Liver (tissue), 9 donors: ENCODE data around the gene WWOX. TPM values are rescaled to one million over a fixed set of nuclear protein-coding genes. Genes with fewer than 3 reads are reported as not detected.

Source experiments
- DNase-seq: peaks from one replicate; pipeline ENCODE4 v3.0.0-alpha.2; 2017; ENCODE audit warnings: low spot score
- H3K27ac ChIP-seq, 2 donors: one replicate each; pipeline ENCODE4 v1.7.0; 2013; ENCODE audit warnings: inconsistent platforms in 2 of 2, low read length in 2 of 2, control low read depth in 1 of 2, low read depth in 1 of 2, mild to moderate bottlenecking in 1 of 2
- H3K27me3 ChIP-seq, 4 donors: one replicate each; pipeline versions ENCODE4 v1.6.1 to v1.7.0; 2013; ENCODE audit warnings: low read length in 3 of 4, inconsistent platforms in 1 of 4, mild to moderate bottlenecking in 1 of 4, moderate library complexity in 1 of 4; ENCODE audit not compliant: control insufficient read depth in 4 of 4, insufficient read depth in 4 of 4
- H3K36me3 ChIP-seq, 4 donors: one replicate each; pipeline versions ENCODE4 v1.6.1 to v1.7.0; 2013; ENCODE audit warnings: low read length in 3 of 4, mild to moderate bottlenecking in 3 of 4, low read depth in 1 of 4, moderate library complexity in 1 of 4; ENCODE audit not compliant: control insufficient read depth in 4 of 4, insufficient read depth in 3 of 4
- H3K4me1 ChIP-seq, 4 donors: one replicate each; pipeline versions ENCODE4 v1.6.1 to v1.7.0; 2013; ENCODE audit warnings: low read length in 3 of 4, mild to moderate bottlenecking in 3 of 4, moderate library complexity in 1 of 4; ENCODE audit not compliant: control insufficient read depth in 4 of 4, insufficient read depth in 4 of 4
- H3K4me3 ChIP-seq, 3 donors: one replicate each; pipeline versions ENCODE4 v1.6.1 to v1.7.0; 2013; ENCODE audit warnings: low read length in 3 of 3, control low read depth in 1 of 3, low read depth in 1 of 3, mild to moderate bottlenecking in 1 of 3
- H3K9ac ChIP-seq, 2 donors: one replicate each; pipeline ENCODE4 v1.7.0; 2013; ENCODE audit warnings: low read length in 2 of 2, mild to moderate bottlenecking in 2 of 2, moderate library complexity in 2 of 2, control low read depth in 1 of 2, low read depth in 1 of 2
- H3K9me3 ChIP-seq, 4 donors: one replicate each; pipeline versions ENCODE4 v1.6.1 to v1.7.0; 2013; ENCODE audit warnings: low read length in 3 of 4; ENCODE audit not compliant: control insufficient read depth in 4 of 4
- ATF3 ChIP-seq: IDR thresholded peaks from 2 replicates; pipeline ENCODE4 v1.6.1; 2016; ENCODE audit warnings: antibody characterized with exemption
- CTCF ChIP-seq: fragments of 150-350 bp; IDR thresholded peaks from 2 replicates; pipeline ENCODE4 v1.5.1; 2017; ENCODE audit warnings: improper control_type of control experiment, low read depth, low read length; ENCODE audit not compliant: missing input control
- EGR1 ChIP-seq, 2 donors: IDR thresholded peaks; 2 replicates each; pipeline ENCODE4 v1.6.1; 2016 to 2018; ENCODE audit warnings: antibody characterized with exemption in 2 of 2, low read depth in 2 of 2
- FOXA2 ChIP-seq: IDR thresholded peaks from 2 replicates; pipeline ENCODE4 v1.6.1; 2016; ENCODE audit warnings: antibody characterized with exemption
- GABPA ChIP-seq, 2 donors: IDR thresholded peaks in 1 of 2; conservative IDR thresholded peaks in 1 of 2; 2 replicates each; pipeline ENCODE4 v1.6.1; 2016; ENCODE audit warnings: antibody characterized with exemption in 2 of 2, mild to moderate bottlenecking in 1 of 2, moderate library complexity in 1 of 2
- HNF4A ChIP-seq, 2 donors: conservative IDR thresholded peaks; 2 replicates each; pipeline ENCODE4 v1.6.1; 2016; ENCODE audit warnings: antibody characterized with exemption in 2 of 2, mild to moderate bottlenecking in 2 of 2
- HNF4G ChIP-seq: IDR thresholded peaks from 2 replicates; pipeline ENCODE4 v1.6.1; 2016; ENCODE audit warnings: antibody characterized with exemption
- JUND ChIP-seq, 2 donors: IDR thresholded peaks; 2 replicates each; pipeline ENCODE4 v1.6.1; 2016; ENCODE audit warnings: antibody characterized with exemption in 2 of 2
- MAX ChIP-seq: IDR thresholded peaks from 2 replicates; pipeline ENCODE4 v1.6.1; 2016; ENCODE audit warnings: antibody characterized with exemption
- NR2F2 ChIP-seq: IDR thresholded peaks from 2 replicates; pipeline ENCODE4 v1.6.1; 2016; ENCODE audit warnings: antibody characterized with exemption
- RAD21 ChIP-seq, 2 donors: IDR thresholded peaks; 2 replicates each; pipeline ENCODE4 v1.6.1; 2016; ENCODE audit warnings: antibody characterized with exemption in 2 of 2, mild to moderate bottlenecking in 2 of 2
- REST ChIP-seq: IDR thresholded peaks from 2 replicates; pipeline ENCODE4 v1.6.1; 2016; ENCODE audit warnings: antibody characterized with exemption, mild to moderate bottlenecking
- RXRA ChIP-seq, 2 donors: IDR thresholded peaks; 2 replicates each; pipeline ENCODE4 v1.6.1; 2017 to 2018; ENCODE audit warnings: antibody characterized with exemption in 2 of 2, mild to moderate bottlenecking in 1 of 2
- SP1 ChIP-seq: IDR thresholded peaks from 2 replicates; pipeline ENCODE4 v1.6.1; 2018; ENCODE audit warnings: antibody characterized with exemption, mild to moderate bottlenecking
- TAF1 ChIP-seq: conservative IDR thresholded peaks from 2 replicates; pipeline ENCODE4 v1.6.1; 2016; ENCODE audit warnings: antibody characterized with exemption, mild to moderate bottlenecking
- YY1 ChIP-seq: IDR thresholded peaks from 2 replicates; pipeline ENCODE4 v1.6.1; 2016; ENCODE audit warnings: antibody characterized with exemption, mild to moderate bottlenecking
- WGBS: extraction: QIAGEN DNeasy Blood & Tissue Kit; methylation state at CpG from one replicate; pipeline ENCODE4 v1.1.7; 2013; 5-methylcytosine and 5-hydroxymethylcytosine counted together
- polyA plus RNA-seq, 2 donors: library from polyadenylated mRNA; stranded (reverse) in 1 of 2; unstranded in 1 of 2; fragments of 200-250 nt in 1 of 2; fragments of >200 nt in 1 of 2; fragmentation: Nextera tagmentation in 1 of 2; extraction: Ambion mirVana in 1 of 2; gene quantifications; one replicate each; pipeline versions ENCODE4 v1.2.1 to v1.2.3, GENCODE V29; 2013 to 2015
- total RNA-seq, 2 donors: library from RNA; depleted of rRNA; stranded (reverse); fragments of >200 nt; gene quantifications; one replicate each; pipeline ENCODE4 v1.2.3, GENCODE V29; 2014
- donor health status: healthy.
- donor health status: healthy.
- donor health status: healthy.
- donor health status: healthy.
- donor health status: healthy.

The WWOX gene
- total and polyA plus RNA-seq, 4 donors = 9.8 to 46.0 (median 15.3) TPM

GRCh38 chr16:78081341-78081740, 18.1 kb upstream of the WWOX start:
- no peak for DNase-seq
- TF ChIP-seq RXRA (IDR thresholded peaks at IDR 0.05) (no peak), YY1 (no peak), MAX (no peak), FOXA2 (no peak), CTCF (no peak), SP1 (no peak)
- H3K9me3 ChIP-seq = peaks cover 0 to 4% (median 0%) of the 10 kb centered on the region in 4 donors
- WGBS = 90% methylated on average over 4 of the region's 4 CpGs
- H3K27me3 ChIP-seq = no peaks in the 10 kb centered on the region
- no peaks in the 10 kb centered on the region for H3K4me1 ChIP-seq
- H3K9ac ChIP-seq = no peak overlapping the region
- no peak overlapping the region for H3K4me3 ChIP-seq
- no peak overlapping the region for H3K27ac ChIP-seq
- H3K36me3 ChIP-seq = no peaks in the 10 kb centered on the region

GRCh38 chr16:78091419-78091818, 8.0 kb upstream of the WWOX start:
- no peak overlapping the region for H3K27ac ChIP-seq
- no peak overlapping the region for H3K4me3 ChIP-seq
- H3K9ac ChIP-seq = no peak overlapping the region
- TF ChIP-seq YY1 (no peak), TAF1 (no peak), EGR1 (IDR thresholded peaks at IDR 0.05; ENCODE audit: low read depth in 2 of 2) (no peak), GABPA (IDR thresholded peaks at IDR 0.05 in 1 of 2, conservative IDR thresholded peaks at IDR 0.05 in 1 of 2) (no peak), FOXA2 (no peak), NR2F2 (no peak), MAX (no peak), RAD21 (IDR thresholded peaks at IDR 0.05) (no peak), SP1 (no peak), REST (no peak), ATF3 (no peak), JUND (IDR thresholded peaks at IDR 0.05) (no peak), HNF4G (no peak), CTCF (no peak), HNF4A (conservative IDR thresholded peaks at IDR 0.05) (no peak)
- H3K27me3 ChIP-seq = no peaks in the 10 kb centered on the region
- no peaks in the 10 kb centered on the region for H3K36me3 ChIP-seq
- WGBS = 67% methylated on average over 1 of the region's 1 CpG
- no peak for DNase-seq
- no peaks in the 10 kb centered on the region for H3K4me1 ChIP-seq
- H3K9me3 ChIP-seq = no peaks in the 10 kb centered on the region
